Stimulated activated CD8-positive, alpha-beta memory T cell treated with anti-CD3 and anti-CD28 coated beads, Interleukin-12 subunit alpha, Interleukin-12 subunit beta, amount 100 ng/mL, for 24 hours (primary cell): ENCODE data around the gene ZNF655.

Source experiments
- DNase-seq: peaks from one replicate; pipeline ENCODE4 v3.0.0-alpha.2; 2020; ENCODE audit errors: extremely low read depth

The ZNF655 gene

GRCh38 chr7:99606531-99606930 is 48.1 kb downstream of the ZNF655 start:
- no peak for DNase-seq

GRCh38 chr7:99607548-99607947 is 49.1 kb downstream of the ZNF655 start:
- DNase-seq, result no peak

GRCh38 chr7:99614495-99614894 is 56.1 kb downstream of the ZNF655 start:
- DNase-seq, result no peak

- no peak for DNase-seq
Observed at GRCh38 chr7:99615989-99616358, 57.5 kb downstream of the ZNF655 start.

GRCh38 chr7:99616359-99617191 is 58.1 kb downstream of the ZNF655 start, which contains the start of gene ZSCAN25:
Gene ZSCAN25 (plus strand): TSS chr7:99616946. CDS start chr7:99619607, 2,661 bp downstream.
- peak; percentile 60 for DNase-seq

- no peak for DNase-seq
Observed at GRCh38 chr7:99617192-99617781, 58.8 kb downstream of the ZNF655 start.

GRCh38 chr7:99618726-99619125 is 60.3 kb downstream of the ZNF655 start:
- DNase-seq, result no peak

GRCh38 chr7:99619571-99620130 is 61.2 kb downstream of the ZNF655 start:
- no peak for DNase-seq

- DNase-seq, result no peak
Observed at GRCh38 chr7:99621271-99621670, 62.8 kb downstream of the ZNF655 start.

GRCh38 chr7:99622596-99622995 is 64.2 kb downstream of the ZNF655 start:
- DNase-seq, result no peak

GRCh38 chr7:99623091-99623693 is 64.8 kb downstream of the ZNF655 start:
- no peak for DNase-seq

- no peak for DNase-seq
Observed at GRCh38 chr7:99623702-99624447, 65.4 kb downstream of the ZNF655 start.

GRCh38 chr7:99624484-99624883 is 66.0 kb downstream of the ZNF655 start:
- DNase-seq, result no peak

- DNase-seq, result no peak
Observed at GRCh38 chr7:99625321-99625720, 66.9 kb downstream of the ZNF655 start.

- DNase-seq, result no peak
Observed at GRCh38 chr7:99625961-99626360, 67.5 kb downstream of the ZNF655 start.
